ENCODE results near the gene RGS7.

GRCh38 chr1:241167121-241167630 is 189.8 kb downstream of the RGS7 start:
- TF ChIP-seq, protein P1, sequence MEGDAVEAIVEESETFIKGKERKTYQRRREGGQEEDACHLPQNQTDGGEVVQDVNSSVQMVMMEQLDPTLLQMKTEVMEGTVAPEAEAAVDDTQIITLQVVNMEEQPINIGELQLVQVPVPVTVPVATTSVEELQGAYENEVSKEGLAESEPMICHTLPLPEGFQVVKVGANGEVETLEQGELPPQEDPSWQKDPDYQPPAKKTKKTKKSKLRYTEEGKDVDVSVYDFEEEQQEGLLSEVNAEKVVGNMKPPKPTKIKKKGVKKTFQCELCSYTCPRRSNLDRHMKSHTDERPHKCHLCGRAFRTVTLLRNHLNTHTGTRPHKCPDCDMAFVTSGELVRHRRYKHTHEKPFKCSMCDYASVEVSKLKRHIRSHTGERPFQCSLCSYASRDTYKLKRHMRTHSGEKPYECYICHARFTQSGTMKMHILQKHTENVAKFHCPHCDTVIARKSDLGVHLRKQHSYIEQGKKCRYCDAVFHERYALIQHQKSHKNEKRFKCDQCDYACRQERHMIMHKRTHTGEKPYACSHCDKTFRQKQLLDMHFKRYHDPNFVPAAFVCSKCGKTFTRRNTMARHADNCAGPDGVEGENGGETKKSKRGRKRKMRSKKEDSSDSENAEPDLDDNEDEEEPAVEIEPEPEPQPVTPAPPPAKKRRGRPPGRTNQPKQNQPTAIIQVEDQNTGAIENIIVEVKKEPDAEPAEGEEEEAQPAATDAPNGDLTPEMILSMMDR (IDR thresholded peaks at IDR 0.05 in 4 of 5, conservative IDR thresholded peaks at IDR 0.05 in 1 of 5): no peak
- TF ChIP-seq POLR2A (IDR thresholded peaks at IDR 0.05): no peak
